Gastrocnemius medialis (tissue), 4 donors: Measurements from ENCODE around the gene GEMIN7. TPM values are rescaled to one million over a fixed set of nuclear protein-coding genes. Genes with fewer than 3 reads are reported as not detected.

Experiments used
- ATAC-seq, 2 donors: fragments of 150-250 bp; one replicate each; pipeline ENCODE4 v1.9.1; 2016
- DNase-seq, 2 donors: peaks; one replicate each; pipeline ENCODE4 v3.0.0-alpha.2; 2019
- H3K27ac ChIP-seq, 4 donors: fragments of 200-600 bp; sonication (generic); 1 replicate in 1 of 4; 2 replicates in 3 of 4; pipeline ENCODE4 v1.5.1; 2016 to 2018; ENCODE audit warnings: mild to moderate bottlenecking in 2 of 4, moderate library complexity in 1 of 4
- H3K27me3 ChIP-seq, 3 donors: fragments of 200-600 bp; sonication (generic) in 2 of 3; 1 replicate in 1 of 3; 2 replicates in 2 of 3; pipeline versions ENCODE4 v1.5.1 to v1.6.0; 2016 to 2019; ENCODE audit warnings: mild to moderate bottlenecking in 1 of 3, moderate library complexity in 1 of 3
- H3K36me3 ChIP-seq, 2 donors: fragments of 200-600 bp; sonication (generic) in 1 of 2; one replicate each; pipeline ENCODE4 v1.5.1; 2017 to 2018
- H3K4me1 ChIP-seq, 2 donors: fragments of 200-600 bp; sonication (generic) in 1 of 2; one replicate each; pipeline ENCODE4 v1.5.1; 2016 to 2017; ENCODE audit warnings: mild to moderate bottlenecking in 2 of 2
- H3K4me3 ChIP-seq, 4 donors: fragments of 200-600 bp; sonication (generic) in 3 of 4; 1 replicate in 1 of 4; 2 replicates in 3 of 4; pipeline ENCODE4 v1.5.1; 2016 to 2019; ENCODE audit warnings: mild to moderate bottlenecking in 2 of 4
- H3K9me3 ChIP-seq, 3 donors: fragments of 200-600 bp; sonication (generic) in 2 of 3; 1 replicate in 1 of 3; 2 replicates in 2 of 3; pipeline ENCODE4 v1.5.1; 2016 to 2019
- CTCF ChIP-seq, 5 experiments: fragments of 450-650 bp in 3 of 5; fragments of 200-600 bp in 2 of 5; sonication (generic) in 2 of 5; IDR thresholded peaks in 4 of 5; conservative IDR thresholded peaks in 1 of 5; 1 replicate in 4 of 5; 2 replicates in 1 of 5; pipeline ENCODE4 v1.5.1; 2016 to 2019; ENCODE audit warnings: antibody characterized with exemption in 5 of 5, mild to moderate bottlenecking in 3 of 5, moderate library complexity in 3 of 5
- POLR2A ChIP-seq, 2 donors: fragments of 450-650 bp; IDR thresholded peaks; one replicate each; pipeline ENCODE4 v1.6.1; 2017; ENCODE audit warnings: antibody characterized with exemption in 2 of 2, mild to moderate bottlenecking in 2 of 2, moderate library complexity in 2 of 2
- in situ Hi-C, 4 donors: fragments of 200-750 bp; cut with MboI; loops; one replicate each; pipeline versions ENCODE4 v1.15.0 to v1.8.0; 2017; ENCODE audit warnings: low sequenced_read_pairs in 4 of 4
- intact Hi-C: fragments of 100-400 bp; cut with DNase I; formaldehyde crosslinking; loops from one replicate; pipeline ENCODE4 v1.15.1; 2023; ENCODE audit warnings: low total_unique reads
- total RNA-seq, 4 donors: library from RNA; depleted of rRNA; stranded (reverse); fragments of >200 nt; gene quantifications; one replicate each; pipeline versions ENCODE4 v1.1.0 to v1.2.3, GENCODE V29; 2016

The GEMIN7 gene
- total RNA-seq, result 10 to 100 TPM; 18.6 to 33.4 (median 27.9) TPM

DNA sequence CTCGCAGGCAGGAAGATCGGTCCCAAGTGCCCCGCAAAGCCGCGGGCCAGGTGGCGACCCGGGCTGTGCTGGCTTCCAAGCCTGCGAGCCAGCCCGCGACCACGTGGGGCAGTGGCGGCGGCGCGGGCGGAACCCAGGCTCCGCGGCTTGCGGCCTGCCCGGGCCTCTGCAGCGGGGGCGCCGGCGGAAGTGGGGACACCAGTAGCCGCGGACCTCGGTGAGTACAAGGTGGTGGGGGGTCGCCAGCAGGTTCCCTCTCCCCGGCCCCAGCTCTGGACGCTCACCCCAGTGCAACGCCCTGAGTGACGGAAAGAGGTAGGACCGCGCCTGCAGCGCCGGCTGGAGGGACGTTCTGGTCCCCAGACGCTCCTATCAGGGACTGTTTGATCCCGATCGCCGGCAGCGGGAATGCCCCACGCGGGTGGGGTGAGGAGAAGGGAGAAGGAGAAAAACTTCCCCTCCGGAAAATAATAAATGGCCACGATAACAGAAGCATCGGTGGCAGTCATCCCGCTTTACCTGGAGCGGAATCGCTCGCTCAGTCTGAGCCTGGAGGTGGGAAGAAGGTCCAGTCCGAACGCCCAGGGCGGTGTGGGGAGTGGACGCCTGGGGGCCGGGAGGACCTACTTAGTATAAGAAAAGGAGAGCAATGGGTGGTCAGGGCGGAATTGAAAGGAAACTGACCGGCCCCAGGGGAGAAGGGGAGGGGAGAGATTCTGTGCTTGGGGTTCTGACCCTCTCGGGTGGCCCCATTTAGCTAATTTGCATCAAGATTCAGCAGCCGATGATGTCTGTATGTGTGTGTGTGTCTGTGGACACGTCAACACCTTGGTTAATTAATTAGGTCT is at the start of gene GEMIN7:
Gene GEMIN7 (plus strand): TSS at position 198 of the 848 bp plus-strand sequence. CDS start 10,855 bp downstream, outside the sequence.
- Histone ChIP-seq H3K27me3 (no peaks in the 10 kb centered on the region), H3K27ac (peak within 1 kb of the TSS; percentile 84 to 95 (median 90)), H3K4me3 (peak within 1 kb of the TSS; percentile 77 to 95 (median 86)), H3K9me3 (no peaks in the 10 kb centered on the region), H3K4me1 (peaks cover 21 to 22% of the 10 kb centered on the region in 2 donors), H3K36me3 (peaks cover 0 to 9% of the 10 kb centered on the region in 2 donors)
- TF ChIP-seq CTCF (IDR thresholded peaks at IDR 0.05 in 4 of 5, conservative IDR thresholded peaks at IDR 0.05 in 1 of 5), result peak in 2 of 5 experiments; percentile 15 to 20
- TF ChIP-seq POLR2A (IDR thresholded peaks at IDR 0.05), result peak in 1 of 2 donors; percentile 61
- DNase-seq, result peak; percentile 51 to 71
- in situ Hi-C loops (no loop called here), intact Hi-C loops (loop anchor here (2.0 kb wide), 2 partner anchors 14 to 40 kb away; partner anchors contain the start of genes CLASRP and PPP1R37)
- peak; percentile 79 to 81 for ATAC-seq

GRCh38 chr19:45030825-45031224 is 48.2 kb upstream of the GEMIN7 start:
- intact Hi-C loops, result no loop called here
- Histone ChIP-seq H3K27me3 (no peaks in the 10 kb centered on the region), H3K9me3 (no peaks in the 10 kb centered on the region), H3K36me3 (peaks cover 0 to 74% of the 10 kb centered on the region in 2 donors), H3K4me1 (no peaks in the 10 kb centered on the region), H3K27ac (no peak overlapping the region), H3K4me3 (no peak overlapping the region)
- in situ Hi-C loops, result no loop called here
- ATAC-seq (no peak), DNase-seq (no peak)
- TF ChIP-seq CTCF (IDR thresholded peaks at IDR 0.05 in 4 of 5, conservative IDR thresholded peaks at IDR 0.05 in 1 of 5), result no peak
- no peak for TF ChIP-seq POLR2A (IDR thresholded peaks at IDR 0.05)

GRCh38 chr19:45032421-45032820 is 46.6 kb upstream of the GEMIN7 start:
- no peak overlapping the region for H3K27ac ChIP-seq
- no peaks in the 10 kb centered on the region for H3K9me3 ChIP-seq
- no peak for TF ChIP-seq POLR2A (IDR thresholded peaks at IDR 0.05)
- no peak for TF ChIP-seq CTCF (IDR thresholded peaks at IDR 0.05 in 4 of 5, conservative IDR thresholded peaks at IDR 0.05 in 1 of 5)
- H3K4me3 ChIP-seq, result no peak overlapping the region
- ATAC-seq, result no peak
- H3K4me1 ChIP-seq, result no peaks in the 10 kb centered on the region
- in situ Hi-C loops, result no loop called here
- H3K36me3 ChIP-seq, result peaks cover 0 to 76% of the 10 kb centered on the region in 2 donors
- H3K27me3 ChIP-seq, result no peaks in the 10 kb centered on the region
- intact Hi-C loops, result no loop called here
- DNase-seq, result no peak

GRCh38 chr19:45035755-45036154 is 43.3 kb upstream of the GEMIN7 start:
- ATAC-seq (no peak), DNase-seq (no peak)
- in situ Hi-C loops (no loop called here), intact Hi-C loops (no loop called here)
- H3K27me3 ChIP-seq, result no peaks in the 10 kb centered on the region
- peaks cover 19% of the 10 kb centered on the region in 2 donors for H3K4me1 ChIP-seq
- H3K36me3 ChIP-seq, result peaks cover 0 to 48% of the 10 kb centered on the region in 2 donors
- TF ChIP-seq POLR2A (IDR thresholded peaks at IDR 0.05), result no peak
- no peak for TF ChIP-seq CTCF (IDR thresholded peaks at IDR 0.05 in 4 of 5, conservative IDR thresholded peaks at IDR 0.05 in 1 of 5)
- no peak overlapping the region for H3K27ac ChIP-seq
- H3K4me3 ChIP-seq, result no peak overlapping the region
- H3K9me3 ChIP-seq, result no peaks in the 10 kb centered on the region
